Hepatocyte (in vitro differentiated cells): ENCODE measurements around the gene HSPA4. TPM values are rescaled to one million over a fixed set of nuclear protein-coding genes. Genes with fewer than 3 reads are reported as not detected.
"Not testable (repeated sequence)": the region's sequence is repeated elsewhere in the genome, so short reads cannot be mapped to it uniquely, and the experiment has no call there.

Experiments used
- DNase-seq: peaks from one replicate; pipeline ENCODE4 v3.0.0-alpha.2; 2016; ENCODE audit warnings: low spot score
- H2AFZ ChIP-seq: fragments of 200-600 bp; sonication (generic); 2 replicates; pipeline ENCODE4 v1.6.0; 2016; ENCODE audit warnings: antibody characterized with exemption, mild to moderate bottlenecking
- H3K27ac ChIP-seq: fragments of 200-600 bp; sonication (generic); 2 replicates; pipeline ENCODE4 v1.5.1; 2016; ENCODE audit warnings: mild to moderate bottlenecking
- H3K27me3 ChIP-seq: fragments of 200-600 bp; sonication (generic); 2 replicates; pipeline ENCODE4 v1.6.1; 2016
- H3K36me3 ChIP-seq: fragments of 200-600 bp; sonication (generic); replicated peaks from 2 replicates; pipeline ENCODE4 v1.5.1; 2016; ENCODE audit warnings: low read depth; ENCODE audit not compliant: insufficient read depth
- H3K4me1 ChIP-seq: fragments of 200-600 bp; sonication (generic); 2 replicates; pipeline ENCODE4 v1.5.1; 2016; ENCODE audit warnings: mild to moderate bottlenecking, moderate library complexity; ENCODE audit not compliant: insufficient read depth
- H3K4me2 ChIP-seq: fragments of 200-600 bp; sonication (generic); 2 replicates; pipeline ENCODE4 v1.6.0; 2016
- H3K4me3 ChIP-seq: fragments of 200-600 bp; sonication (generic); 2 replicates; pipeline ENCODE4 v1.5.1; 2016; ENCODE audit warnings: mild to moderate bottlenecking
- H3K79me2 ChIP-seq: fragments of 200-600 bp; sonication (generic); 2 replicates; pipeline ENCODE4 v1.6.0; 2017; ENCODE audit warnings: mild to moderate bottlenecking
- H3K9me2 ChIP-seq: fragments of 200-600 bp; sonication (generic); replicated peaks from 2 replicates; pipeline ENCODE4 v1.6.0; 2017; ENCODE audit warnings: mild to moderate bottlenecking; ENCODE audit not compliant: insufficient read depth
- H3K9me3 ChIP-seq: fragments of 200-600 bp; sonication (generic); 2 replicates; pipeline ENCODE4 v1.5.1; 2016; ENCODE audit warnings: low read depth, mild to moderate bottlenecking
- H4K20me1 ChIP-seq: fragments of 200-600 bp; sonication (generic); 2 replicates; pipeline ENCODE4 v1.6.0; 2016; ENCODE audit warnings: mild to moderate bottlenecking; ENCODE audit not compliant: insufficient read depth, poor library complexity, severe bottlenecking
- EZH2 ChIP-seq: fragments of 200-600 bp; sonication (generic); IDR thresholded peaks from 2 replicates; pipeline ENCODE4 v1.6.1; 2016; ENCODE audit warnings: antibody characterized with exemption, mild to moderate bottlenecking, borderline replicate concordance
- EZH2phosphoT487 ChIP-seq: fragments of 200-600 bp; sonication (generic); IDR thresholded peaks from one replicate; pipeline ENCODE4 v1.6.1; 2018; ENCODE audit warnings: antibody characterized with exemption, mild to moderate bottlenecking, low read depth, moderate library complexity; ENCODE audit not compliant: unreplicated experiment, severe bottlenecking
- WGBS: methylation state at CpG from one replicate; pipeline ENCODE4 v1.1.6; 2016; ENCODE audit warnings: low lambda C conversion rate; ENCODE audit errors: missing lambda C conversion rate; 5-methylcytosine and 5-hydroxymethylcytosine counted together
- polyA plus RNA-seq: library from polyadenylated mRNA; unstranded; fragments of >200 nt; fragmentation: Nextera tagmentation; extraction: Ambion mirVana; gene quantifications from 2 replicates; pipeline ENCODE4 v1.2.1, GENCODE V29; 2016
- total RNA-seq: library from RNA; depleted of rRNA; stranded (reverse); fragments of >200 nt; gene quantifications from 2 replicates; pipeline ENCODE4 v1.2.3, GENCODE V29; 2014
- TF ChIP-seq, protein P1 (sequence below): fragments of 200-600 bp; sonication (generic); IDR thresholded peaks from 2 replicates; pipeline ENCODE4 v1.5.1; 2016; ENCODE audit warnings: antibody characterized with exemption, mild to moderate bottlenecking; ENCODE audit not compliant: poor library complexity

Gene HSPA4
- total and polyA plus RNA-seq, 2 experiments from 2014 or later: 87.1 to 110 TPM

DNA sequence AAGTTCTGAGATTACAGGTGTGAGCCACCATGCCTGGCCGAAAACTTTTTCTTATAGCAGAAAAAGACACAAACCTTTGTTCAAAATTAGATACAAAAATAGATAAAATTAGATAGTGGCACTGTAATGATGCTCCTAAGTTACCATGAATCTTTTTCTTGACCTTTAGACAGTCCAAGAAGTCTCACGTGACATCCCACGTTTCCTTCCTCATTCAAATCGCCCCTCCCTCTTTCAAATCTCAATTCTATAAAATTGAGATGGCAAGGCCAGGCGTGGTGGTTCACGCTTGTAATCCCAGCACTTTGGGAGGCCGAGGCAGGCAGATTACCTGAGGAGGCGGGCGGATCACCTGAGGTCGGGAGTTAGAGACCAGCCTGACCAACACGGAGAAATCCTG lies 17.7 kb upstream of the HSPA4 start:
- H3K27me3 ChIP-seq: no peaks in the 10 kb centered on the region
- H3K9me2 ChIP-seq: no peaks in the 10 kb centered on the region
- H3K4me2 ChIP-seq: no peak overlapping the region
- H3K4me3 ChIP-seq: no peak overlapping the region
- H3K9me3 ChIP-seq: no peaks in the 10 kb centered on the region
- TF ChIP-seq EZH2 (no peak), EZH2phosphoT487 (no peak)
- TF ChIP-seq, protein P1, sequence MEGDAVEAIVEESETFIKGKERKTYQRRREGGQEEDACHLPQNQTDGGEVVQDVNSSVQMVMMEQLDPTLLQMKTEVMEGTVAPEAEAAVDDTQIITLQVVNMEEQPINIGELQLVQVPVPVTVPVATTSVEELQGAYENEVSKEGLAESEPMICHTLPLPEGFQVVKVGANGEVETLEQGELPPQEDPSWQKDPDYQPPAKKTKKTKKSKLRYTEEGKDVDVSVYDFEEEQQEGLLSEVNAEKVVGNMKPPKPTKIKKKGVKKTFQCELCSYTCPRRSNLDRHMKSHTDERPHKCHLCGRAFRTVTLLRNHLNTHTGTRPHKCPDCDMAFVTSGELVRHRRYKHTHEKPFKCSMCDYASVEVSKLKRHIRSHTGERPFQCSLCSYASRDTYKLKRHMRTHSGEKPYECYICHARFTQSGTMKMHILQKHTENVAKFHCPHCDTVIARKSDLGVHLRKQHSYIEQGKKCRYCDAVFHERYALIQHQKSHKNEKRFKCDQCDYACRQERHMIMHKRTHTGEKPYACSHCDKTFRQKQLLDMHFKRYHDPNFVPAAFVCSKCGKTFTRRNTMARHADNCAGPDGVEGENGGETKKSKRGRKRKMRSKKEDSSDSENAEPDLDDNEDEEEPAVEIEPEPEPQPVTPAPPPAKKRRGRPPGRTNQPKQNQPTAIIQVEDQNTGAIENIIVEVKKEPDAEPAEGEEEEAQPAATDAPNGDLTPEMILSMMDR: no peak
- 92% methylated on average over 11 of the region's 11 CpGs for WGBS
- H3K4me1 ChIP-seq: peaks cover 10% of the 10 kb centered on the region
- H3K36me3 ChIP-seq: no peaks in the 10 kb centered on the region
- H4K20me1 ChIP-seq: no peaks in the 10 kb centered on the region
- no peak for DNase-seq
- H3K79me2 ChIP-seq: no peaks in the 10 kb centered on the region
- H2AFZ ChIP-seq: no peak overlapping the region
- H3K27ac ChIP-seq: no peak overlapping the region

DNA sequence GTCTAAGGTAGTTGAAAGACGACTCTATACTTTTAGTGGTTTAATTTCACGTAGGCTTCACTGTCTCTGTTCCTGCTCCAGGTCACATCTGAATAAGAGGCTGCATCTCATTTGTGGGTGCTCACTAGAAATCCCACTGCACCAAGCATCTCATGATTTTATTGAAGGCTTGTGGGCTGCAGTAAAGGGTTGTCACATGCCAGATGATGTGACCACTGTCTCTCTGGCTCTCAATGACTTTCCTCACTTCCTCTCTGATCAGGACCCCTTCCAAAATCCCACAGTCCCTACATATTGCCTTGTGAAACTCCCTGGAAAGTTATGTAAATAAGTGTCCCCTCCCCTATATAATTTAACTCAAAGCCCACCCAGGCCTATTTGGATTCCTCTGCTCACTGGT lies 16.6 kb upstream of the HSPA4 start:
- H3K36me3 ChIP-seq: no peaks in the 10 kb centered on the region
- H3K4me1 ChIP-seq: peaks cover 11% of the 10 kb centered on the region
- no peak overlapping the region for H3K4me3 ChIP-seq
- TF ChIP-seq EZH2phosphoT487: no peak
- TF ChIP-seq, protein P1: no peak
- DNase-seq: no peak
- H4K20me1 ChIP-seq: no peaks in the 10 kb centered on the region
- H3K27me3 ChIP-seq: no peaks in the 10 kb centered on the region
- no peak overlapping the region for H3K27ac ChIP-seq
- WGBS: 88% methylated on average over 2 of the region's 2 CpGs
- H3K79me2 ChIP-seq: no peaks in the 10 kb centered on the region
- H2AFZ ChIP-seq: no peak overlapping the region
- no peak overlapping the region for H3K4me2 ChIP-seq
- H3K9me2 ChIP-seq: no peaks in the 10 kb centered on the region
- no peaks in the 10 kb centered on the region for H3K9me3 ChIP-seq

DNA sequence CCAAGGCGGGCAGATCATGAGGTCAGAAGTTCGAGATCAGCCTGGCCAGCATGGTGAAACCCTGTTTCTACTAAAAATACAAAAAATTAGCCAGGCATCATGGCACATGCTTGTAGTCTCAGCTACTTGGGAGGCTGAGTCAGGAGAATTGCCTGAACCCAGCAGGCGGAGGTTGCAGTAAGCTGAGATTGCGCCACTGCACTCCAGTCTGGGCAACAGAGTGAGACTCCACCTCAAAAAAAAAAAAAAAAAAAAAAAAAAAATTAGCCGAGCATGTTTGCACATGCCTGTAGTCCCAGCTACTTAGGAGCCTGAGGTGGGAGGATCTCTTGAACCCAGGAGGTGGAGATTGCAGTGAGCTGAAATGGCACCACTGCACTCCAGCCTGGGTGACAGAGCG lies 15.1 kb upstream of the HSPA4 start:
- not testable (repeated sequence) for DNase-seq, H3K9me2 ChIP-seq, H3K4me3 ChIP-seq, H3K36me3 ChIP-seq, H2AFZ ChIP-seq, H3K9me3 ChIP-seq, H4K20me1 ChIP-seq, H3K27me3 ChIP-seq, H3K4me2 ChIP-seq, H3K79me2 ChIP-seq, H3K27ac ChIP-seq, H3K4me1 ChIP-seq
- 89% methylated on average over 5 of the region's 6 CpGs for WGBS

GRCh38 chr5:133041157-133041784 lies 10.5 kb upstream of the HSPA4 start:
- Histone ChIP-seq H3K9me2 (no peaks in the 10 kb centered on the region), H4K20me1 (no peaks in the 10 kb centered on the region), H3K27ac (peak overlapping the region; percentile 51), H3K9me3 (no peaks in the 10 kb centered on the region), H3K4me1 (peaks cover 3% of the 10 kb centered on the region), H3K79me2 (no peaks in the 10 kb centered on the region), H3K36me3 (no peaks in the 10 kb centered on the region), H3K27me3 (no peaks in the 10 kb centered on the region), H2AFZ (no peak overlapping the region), H3K4me2 (no peak overlapping the region), H3K4me3 (no peak overlapping the region)
- DNase-seq: no peak
- WGBS: 86% methylated on average over 3 of the region's 3 CpGs
- TF ChIP-seq EZH2phosphoT487 (no peak), EZH2 (no peak)
- TF ChIP-seq, protein P1: no peak
